ENCODE results near the gene NAT8. TPM values are rescaled to one million over a fixed set of nuclear protein-coding genes. Genes with fewer than 3 reads are reported as not detected.

Gene NAT8
- total and polyA plus RNA-seq, 2 of the 8 experiments (the other 6 are each of a cell fraction or from before 2014, with no cell fraction given) = not detected

DNA sequence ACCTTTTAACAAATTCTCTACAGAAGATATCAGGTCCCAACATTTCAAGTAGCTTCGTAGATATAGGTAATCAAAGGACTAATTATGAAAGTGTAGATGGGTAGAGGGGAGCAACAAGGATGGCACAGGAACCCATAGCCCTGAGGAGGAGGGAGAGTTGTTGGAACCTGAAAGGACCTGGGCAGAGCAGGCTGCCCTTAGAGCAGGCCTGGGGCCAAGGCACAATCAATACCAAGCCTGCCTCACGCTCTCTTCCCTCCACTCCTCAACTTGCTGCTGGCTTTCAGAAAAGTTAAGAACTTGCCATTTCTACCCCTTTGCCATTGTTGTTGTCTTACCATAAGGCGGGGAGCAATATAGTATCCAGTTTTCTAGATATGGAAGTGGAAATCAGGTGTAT is 10.1 kb upstream of the NAT8 start:
- no peaks in the 10 kb centered on the region for H3K79me1 ChIP-seq (ENCODE audit: low read depth, low read length)
- H2BK5ac ChIP-seq (ENCODE audit: low read depth, low read length) = no peak overlapping the region
- ChIA-PET POLR2A (ENCODE audit: partially characterized antibody) (no interaction called here), CTCF (ENCODE audit: partially characterized antibody) (no interaction called here)
- DNase-seq (ENCODE audit: low read depth in 1 of 2, low spot score in 2 of 2) (no peak), FAIRE-seq (no peak)
- no peaks in the 10 kb centered on the region for H3K36me3 ChIP-seq (ENCODE audit: control insufficient read depth in 2 of 4, insufficient read depth in 4 of 4, low read length in 3 of 4)
- no peaks in the 10 kb centered on the region for H3K27me3 ChIP-seq (replicated peaks in 1 of 4; ENCODE audit: control insufficient read depth in 3 of 4, extremely low read depth in 1 of 4, insufficient read depth in 3 of 4, low read length in 3 of 4)
- no peaks in the 10 kb centered on the region for H3K79me2 ChIP-seq (ENCODE audit: control insufficient read depth in 1 of 2, insufficient read depth in 2 of 2, low read length in 2 of 2)
- no peaks in the 10 kb centered on the region for H3K23me2 ChIP-seq (ENCODE audit: low read depth, low read length)
- no peak overlapping the region for H3K27ac ChIP-seq (ENCODE audit: low read depth, low read length)
- H3K4ac ChIP-seq (replicated peaks; ENCODE audit: insufficient read length, low read depth, low read length) = no peak overlapping the region
- H3K56ac ChIP-seq (replicated peaks; ENCODE audit: insufficient read length, low read depth, low read length) = no peak overlapping the region
- 80% methylated on average over 3 of the region's 3 CpGs; no CpG with 5 or more reads in 1 of the 2 experiments for WGBS, 2 experiments (ENCODE audit: extremely low coverage in 1 of 2, insufficient coverage in 1 of 2, insufficient read length in 1 of 2, insufficient replicate concordance in 2 of 2, low coverage in 1 of 2, low lambda C conversion rate in 2 of 2, missing lambda C conversion rate in 1 of 2)
- H4K8ac ChIP-seq (ENCODE audit: extremely low read depth, insufficient read depth, low read length) = no peak overlapping the region
- H3K14ac ChIP-seq (ENCODE audit: insufficient read length) = no peak overlapping the region
- H4K5ac ChIP-seq (ENCODE audit: insufficient read length, low read depth, low read length) = no peak overlapping the region
- no peak overlapping the region for H3K9ac ChIP-seq (replicated peaks in 1 of 4; ENCODE audit: extremely low read depth in 1 of 4, low read depth in 3 of 4, low read length in 3 of 4)
- no peak overlapping the region for H3K23ac ChIP-seq (ENCODE audit: insufficient read length)
- no peak overlapping the region for H3K4me2 ChIP-seq (ENCODE audit: insufficient read depth in 1 of 2, low read depth in 2 of 2, low read length in 2 of 2)
- H2BK20ac ChIP-seq (ENCODE audit: low read length) = no peak overlapping the region
- no peak overlapping the region for H3K18ac ChIP-seq (ENCODE audit: extremely low read depth, low read length)
- no peak overlapping the region for H4K91ac ChIP-seq (replicated peaks; ENCODE audit: insufficient read length, low read length)
- H2AK5ac ChIP-seq (ENCODE audit: low read depth, low read length) = no peak overlapping the region
- peaks cover 12 to 13% of the 10 kb centered on the region in 2 experiments for H3K9me3 ChIP-seq (ENCODE audit: insufficient read depth in 2 of 2, low read depth in 1 of 2, low read length in 1 of 2)
- H2AFZ ChIP-seq (ENCODE audit: low read length) = no peak overlapping the region
- no peak overlapping the region for H3K4me3 ChIP-seq (ENCODE audit: extremely low read depth in 1 of 4, insufficient read depth in 2 of 4, low read depth in 3 of 4, low read length in 4 of 4)
- H2BK12ac ChIP-seq (ENCODE audit: low read depth, low read length) = no peak overlapping the region
- no peak overlapping the region for H2BK120ac ChIP-seq (replicated peaks; ENCODE audit: low read depth, low read length)
- H2BK15ac ChIP-seq (ENCODE audit: low read length) = no peak overlapping the region
- no peaks in the 10 kb centered on the region for H3K4me1 ChIP-seq (replicated peaks in 1 of 4; ENCODE audit: control insufficient read depth in 3 of 4, insufficient read depth in 4 of 4, low read length in 3 of 4)
- no peaks in the 10 kb centered on the region for H4K20me1 ChIP-seq (replicated peaks in 1 of 2; ENCODE audit: control insufficient read depth in 1 of 2, insufficient read depth in 2 of 2, low read length in 2 of 2)
- TF ChIP-seq YY1 (IDR thresholded peaks at IDR 0.05; ENCODE audit: low read depth, low read length) = no peak
- TF ChIP-seq MAFK (IDR thresholded peaks at IDR 0.05; ENCODE audit: low read depth, low read length) = no peak
- no peak for TF ChIP-seq FOSL1 (IDR thresholded peaks at IDR 0.05; ENCODE audit: insufficient read depth, low read depth, low read length)
